ENCODE measurements around the gene BGLAP.

DNA sequence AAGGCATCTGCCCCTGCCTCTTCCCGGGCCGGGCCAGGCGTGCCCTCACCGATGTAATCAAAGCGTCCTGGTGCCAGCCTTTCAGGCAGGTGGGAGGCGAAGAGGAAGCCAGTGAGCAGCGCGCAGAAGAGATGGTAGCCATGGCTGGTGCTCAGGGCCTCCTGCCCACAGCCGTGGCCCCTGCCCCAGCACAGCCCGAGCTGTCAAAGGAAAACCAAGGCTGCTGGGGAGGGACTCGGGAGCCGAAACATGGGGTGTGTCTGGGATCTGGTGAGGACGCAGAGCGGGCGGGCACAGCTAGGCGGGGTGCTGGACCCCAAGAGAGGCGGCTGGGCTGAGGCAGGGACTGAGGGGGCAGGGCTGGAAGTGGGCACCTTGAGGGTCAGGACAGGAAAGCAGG is 2.7 kb downstream of the BGLAP start:
- TF ChIP-seq POLR2A (IDR thresholded peaks at IDR 0.05): no peak
- TF ChIP-seq, protein P1, sequence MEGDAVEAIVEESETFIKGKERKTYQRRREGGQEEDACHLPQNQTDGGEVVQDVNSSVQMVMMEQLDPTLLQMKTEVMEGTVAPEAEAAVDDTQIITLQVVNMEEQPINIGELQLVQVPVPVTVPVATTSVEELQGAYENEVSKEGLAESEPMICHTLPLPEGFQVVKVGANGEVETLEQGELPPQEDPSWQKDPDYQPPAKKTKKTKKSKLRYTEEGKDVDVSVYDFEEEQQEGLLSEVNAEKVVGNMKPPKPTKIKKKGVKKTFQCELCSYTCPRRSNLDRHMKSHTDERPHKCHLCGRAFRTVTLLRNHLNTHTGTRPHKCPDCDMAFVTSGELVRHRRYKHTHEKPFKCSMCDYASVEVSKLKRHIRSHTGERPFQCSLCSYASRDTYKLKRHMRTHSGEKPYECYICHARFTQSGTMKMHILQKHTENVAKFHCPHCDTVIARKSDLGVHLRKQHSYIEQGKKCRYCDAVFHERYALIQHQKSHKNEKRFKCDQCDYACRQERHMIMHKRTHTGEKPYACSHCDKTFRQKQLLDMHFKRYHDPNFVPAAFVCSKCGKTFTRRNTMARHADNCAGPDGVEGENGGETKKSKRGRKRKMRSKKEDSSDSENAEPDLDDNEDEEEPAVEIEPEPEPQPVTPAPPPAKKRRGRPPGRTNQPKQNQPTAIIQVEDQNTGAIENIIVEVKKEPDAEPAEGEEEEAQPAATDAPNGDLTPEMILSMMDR (IDR thresholded peaks at IDR 0.05): no peak
